ENCODE data around the gene CUX1. TPM values are rescaled to one million over a fixed set of nuclear protein-coding genes. Genes with fewer than 3 reads are reported as not detected.
A peak's percentile ranks its signal among the peaks of the same experiment; 100 is the strongest.

CUX1 gene
- total RNA-seq, 2 donors from 2014 or later: 12.0 to 13.8 TPM

DNA sequence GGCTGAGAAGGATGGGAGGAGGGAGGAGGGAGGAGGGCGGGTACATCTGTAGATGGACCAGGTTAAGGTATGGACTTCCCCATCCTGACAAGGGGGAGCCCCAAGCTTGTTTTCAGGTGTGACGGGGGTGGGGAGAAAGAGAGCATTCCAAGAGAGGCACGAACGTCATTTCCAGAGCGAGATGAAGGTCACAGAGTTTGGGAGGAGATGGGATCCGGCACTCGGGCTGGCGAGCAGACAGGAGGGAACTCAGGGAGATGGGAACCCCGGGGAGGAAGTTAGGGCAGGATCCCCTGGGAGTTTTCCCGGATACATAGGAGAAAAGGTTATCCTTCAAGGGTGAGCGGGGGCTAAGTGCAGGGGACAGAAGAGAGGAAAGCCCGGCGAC, 118.8 kb downstream of the CUX1 start:
- H3K27me3 Mint-ChIP-seq: no peaks in the 10 kb centered on the region
- no peaks in the 10 kb centered on the region for H3K36me3 Mint-ChIP-seq (ENCODE audit: low read depth)
- peak; percentile 60 for ATAC-seq (replicated peaks)
- H3K27ac Mint-ChIP-seq: peak overlapping the region; percentile 31
- peaks cover 7% of the 10 kb centered on the region for H3K4me1 Mint-ChIP-seq
- H3K9me3 Mint-ChIP-seq: no peaks in the 10 kb centered on the region
- H3K4me3 Mint-ChIP-seq: no peak overlapping the region

DNA sequence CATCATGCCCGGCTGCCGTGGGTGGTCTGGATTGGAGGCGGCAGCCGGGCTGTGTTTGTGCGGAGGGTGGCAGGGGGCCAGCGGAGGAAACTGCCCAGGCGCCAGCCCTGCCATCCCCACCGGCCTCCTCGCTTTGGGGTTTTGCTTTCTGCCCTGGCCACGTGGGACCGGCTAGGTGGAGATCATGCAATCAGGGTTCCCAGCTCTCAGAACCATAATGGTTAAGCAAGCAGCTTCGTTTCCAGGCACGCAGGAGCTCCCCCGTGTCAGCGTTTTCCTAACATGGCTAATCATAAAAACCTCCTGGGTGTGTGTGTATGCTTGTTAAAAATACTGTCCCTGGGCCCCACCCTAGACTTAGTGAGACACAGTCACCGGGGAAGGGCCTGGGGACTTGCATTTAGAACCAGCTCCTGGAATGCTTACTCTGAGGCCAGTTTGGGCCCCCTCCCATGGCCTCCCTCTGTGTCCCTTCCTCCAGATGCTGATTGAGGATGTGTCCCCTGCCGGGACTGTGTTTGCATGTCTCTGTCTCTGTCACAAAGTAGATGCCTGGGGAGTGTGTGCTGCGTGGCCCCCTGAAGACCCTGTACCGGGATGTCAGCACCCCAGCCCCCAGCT, 119.3 kb downstream of the CUX1 start:
- no peak overlapping the region for H3K27ac Mint-ChIP-seq
- no peak for ATAC-seq (replicated peaks)
- no peaks in the 10 kb centered on the region for H3K36me3 Mint-ChIP-seq (ENCODE audit: low read depth)
- H3K4me3 Mint-ChIP-seq: no peak overlapping the region
- no peaks in the 10 kb centered on the region for H3K27me3 Mint-ChIP-seq
- no peaks in the 10 kb centered on the region for H3K9me3 Mint-ChIP-seq
- H3K4me1 Mint-ChIP-seq: peaks cover 7% of the 10 kb centered on the region

DNA sequence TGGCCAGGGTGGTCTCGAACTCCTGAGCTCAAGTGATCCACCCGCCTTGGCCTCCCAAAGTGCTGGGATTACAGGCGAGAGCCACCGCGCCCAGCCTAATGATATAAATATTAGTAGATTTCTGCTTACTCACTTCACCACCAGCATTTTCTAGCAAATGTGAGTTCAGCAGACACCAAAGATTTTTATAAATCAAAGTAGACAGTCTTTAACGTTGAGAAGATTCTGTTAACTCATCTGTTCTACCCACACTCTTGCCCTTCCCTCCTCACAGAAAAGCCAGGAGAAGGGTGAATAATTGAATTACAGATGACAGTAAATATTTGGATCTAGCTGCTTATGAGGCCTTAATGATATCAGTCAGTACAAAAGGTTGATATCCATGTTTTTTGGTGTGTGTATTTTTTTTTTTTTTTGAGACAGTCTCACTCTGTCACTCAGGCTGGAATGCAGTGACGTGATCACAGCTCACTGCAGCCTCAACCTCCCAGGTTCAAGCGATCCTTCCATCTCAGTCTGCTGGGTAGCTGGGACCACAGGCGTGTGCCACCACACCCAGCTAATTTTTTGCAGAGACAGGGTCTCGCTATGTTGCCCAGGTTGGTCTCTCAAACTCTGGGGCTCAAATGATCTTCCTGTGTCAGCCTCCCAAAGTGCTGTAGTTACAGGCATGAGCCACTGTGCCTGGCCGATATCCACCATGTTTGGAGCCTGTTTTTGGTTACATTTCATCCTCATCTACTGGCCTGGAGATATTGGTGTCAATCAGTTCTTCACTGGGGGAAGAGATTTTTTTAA, 120.5 kb downstream of the CUX1 start:
- no peaks in the 10 kb centered on the region for H3K9me3 Mint-ChIP-seq
- peaks cover 7% of the 10 kb centered on the region for H3K4me1 Mint-ChIP-seq
- no peak overlapping the region for H3K27ac Mint-ChIP-seq
- no peaks in the 10 kb centered on the region for H3K36me3 Mint-ChIP-seq (ENCODE audit: low read depth)
- H3K4me3 Mint-ChIP-seq: no peak overlapping the region
- no peaks in the 10 kb centered on the region for H3K27me3 Mint-ChIP-seq
- ATAC-seq (replicated peaks): no peak

DNA sequence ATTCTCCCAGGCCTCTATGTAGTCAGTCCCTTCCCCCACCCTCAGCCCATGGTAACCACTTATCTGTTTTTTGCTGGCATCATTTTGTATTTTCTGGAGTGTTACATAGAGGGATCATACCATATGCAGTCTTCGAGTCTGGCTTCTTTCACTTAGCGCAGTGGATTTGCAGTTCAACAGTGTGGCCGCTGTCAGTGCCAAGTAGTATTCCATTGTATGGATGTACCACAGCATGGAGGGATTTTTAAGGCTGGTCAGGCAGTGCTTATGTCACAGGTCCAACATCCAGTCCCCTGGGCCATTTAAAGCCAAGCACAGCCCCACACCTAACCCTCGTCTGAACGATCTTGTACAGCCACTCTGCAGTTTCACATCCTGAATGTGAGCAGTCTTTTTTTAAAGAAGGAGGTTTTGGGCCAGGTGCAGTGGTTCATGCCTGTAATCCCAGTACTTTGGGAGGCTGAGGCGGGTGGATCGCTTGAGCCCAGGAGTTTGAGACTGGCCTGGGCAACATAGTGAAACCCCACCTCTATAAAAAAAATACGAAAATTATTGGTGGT, 121.8 kb downstream of the CUX1 start:
- H3K36me3 Mint-ChIP-seq (ENCODE audit: low read depth): no peaks in the 10 kb centered on the region

DNA sequence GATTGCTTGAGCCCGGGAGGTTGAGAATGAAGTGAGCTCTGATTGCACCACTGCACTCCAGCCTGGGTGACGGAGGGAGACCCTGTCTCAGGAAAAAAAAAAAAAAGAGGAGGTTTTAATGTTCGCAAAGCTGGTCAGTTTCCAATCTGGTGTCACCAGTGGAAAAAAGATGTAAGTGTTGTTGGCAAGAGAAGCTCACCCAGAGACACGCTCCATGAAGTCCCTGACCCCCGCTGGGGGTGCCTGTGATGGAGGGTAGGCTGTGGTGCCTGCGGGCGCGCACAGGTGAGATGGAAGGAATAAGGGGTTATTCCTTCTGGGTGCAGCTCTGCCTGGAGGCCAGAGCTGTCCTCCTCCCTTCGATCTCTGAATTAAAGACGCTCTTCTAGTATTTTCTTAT, 122.7 kb downstream of the CUX1 start:
- no peak overlapping the region for H3K27ac Mint-ChIP-seq
- no peaks in the 10 kb centered on the region for H3K27me3 Mint-ChIP-seq
- no peaks in the 10 kb centered on the region for H3K36me3 Mint-ChIP-seq (ENCODE audit: low read depth)
- no peak overlapping the region for H3K4me3 Mint-ChIP-seq
- H3K9me3 Mint-ChIP-seq: no peaks in the 10 kb centered on the region
- ATAC-seq (replicated peaks): no peak
- H3K4me1 Mint-ChIP-seq: peaks cover 7% of the 10 kb centered on the region

More for the DNA sequence above, 121.8 kb downstream of the CUX1 start:
- H3K9me3 Mint-ChIP-seq: no peaks in the 10 kb centered on the region
- H3K27ac Mint-ChIP-seq: no peak overlapping the region
- H3K4me1 Mint-ChIP-seq: peaks cover 7% of the 10 kb centered on the region
- ATAC-seq (replicated peaks): no peak
- H3K27me3 Mint-ChIP-seq: no peaks in the 10 kb centered on the region
- H3K4me3 Mint-ChIP-seq: no peak overlapping the region

DNA sequence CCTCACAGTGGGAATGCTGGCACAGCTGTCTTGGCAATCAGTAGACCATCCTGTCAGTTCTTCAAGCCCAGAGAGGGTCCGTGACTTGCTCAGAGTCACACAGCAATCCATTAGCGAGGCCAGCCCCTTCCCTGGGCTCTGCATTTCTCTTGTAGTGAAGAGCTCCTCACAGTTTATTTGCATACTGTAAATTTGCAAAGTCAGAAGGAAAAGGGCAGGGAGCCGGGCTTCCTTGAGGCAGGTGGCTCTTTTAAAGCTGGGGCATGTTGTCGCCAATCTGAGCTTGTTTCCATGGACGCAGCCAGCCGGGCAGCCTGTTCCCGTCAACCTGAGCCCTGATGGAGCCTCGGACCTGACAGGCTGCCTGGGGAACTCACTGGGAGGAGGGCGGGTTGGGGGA, 123.4 kb downstream of the CUX1 start:
- H3K27ac Mint-ChIP-seq: no peak overlapping the region
- peaks cover 8% of the 10 kb centered on the region for H3K4me1 Mint-ChIP-seq
- no peaks in the 10 kb centered on the region for H3K9me3 Mint-ChIP-seq
- no peaks in the 10 kb centered on the region for H3K27me3 Mint-ChIP-seq
- no peak overlapping the region for H3K4me3 Mint-ChIP-seq
- no peak for ATAC-seq (replicated peaks)
- no peaks in the 10 kb centered on the region for H3K36me3 Mint-ChIP-seq (ENCODE audit: low read depth)

DNA sequence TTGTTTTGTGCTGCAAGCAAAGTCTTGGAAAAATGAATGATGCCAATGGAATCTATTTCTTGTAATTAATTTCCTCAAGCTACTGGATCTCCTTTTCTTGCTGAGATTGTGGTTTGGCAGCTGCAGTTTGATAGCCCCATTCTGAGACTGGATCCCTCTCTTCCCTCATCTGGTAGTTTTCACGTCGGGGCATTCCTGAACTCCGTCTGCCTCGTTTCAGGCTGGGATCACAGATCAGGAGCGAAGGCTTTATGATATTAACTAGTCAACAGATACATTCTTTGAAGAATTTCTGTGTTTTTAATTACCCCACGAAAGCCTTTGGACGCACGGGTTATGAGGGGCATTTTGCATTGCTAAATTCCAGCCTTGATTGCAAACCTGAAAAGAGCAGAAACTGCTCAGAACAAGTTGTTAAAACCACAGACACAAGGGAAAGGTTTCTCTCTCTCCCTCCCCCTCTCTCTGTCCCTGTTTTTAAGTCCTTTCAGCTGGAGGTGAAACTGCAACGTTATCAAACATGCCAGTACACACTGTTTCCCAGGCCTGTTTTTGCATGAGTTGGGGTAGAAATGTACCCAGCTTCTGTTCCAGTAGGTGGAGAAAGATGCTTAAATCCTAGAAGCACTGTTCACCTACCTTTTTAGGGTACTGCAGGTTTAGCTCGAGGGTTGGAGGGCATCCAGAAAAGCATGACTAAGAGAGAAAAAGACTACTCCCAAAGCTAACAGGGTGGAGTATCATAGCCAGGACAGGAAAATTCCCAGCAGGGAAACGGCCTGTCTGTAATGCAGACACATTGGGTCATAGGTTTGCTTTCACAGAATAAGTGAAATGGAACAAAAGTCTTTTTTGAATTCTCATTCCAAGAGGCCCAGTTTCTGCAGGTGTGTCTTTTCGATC, 124.3 kb downstream of the CUX1 start:
- no peaks in the 10 kb centered on the region for H3K27me3 Mint-ChIP-seq
- no peak overlapping the region for H3K4me3 Mint-ChIP-seq
- H3K4me1 Mint-ChIP-seq: peaks cover 6% of the 10 kb centered on the region
- ATAC-seq (replicated peaks): no peak
- H3K9me3 Mint-ChIP-seq: no peaks in the 10 kb centered on the region
- no peaks in the 10 kb centered on the region for H3K36me3 Mint-ChIP-seq (ENCODE audit: low read depth)
- H3K27ac Mint-ChIP-seq: no peak overlapping the region

DNA sequence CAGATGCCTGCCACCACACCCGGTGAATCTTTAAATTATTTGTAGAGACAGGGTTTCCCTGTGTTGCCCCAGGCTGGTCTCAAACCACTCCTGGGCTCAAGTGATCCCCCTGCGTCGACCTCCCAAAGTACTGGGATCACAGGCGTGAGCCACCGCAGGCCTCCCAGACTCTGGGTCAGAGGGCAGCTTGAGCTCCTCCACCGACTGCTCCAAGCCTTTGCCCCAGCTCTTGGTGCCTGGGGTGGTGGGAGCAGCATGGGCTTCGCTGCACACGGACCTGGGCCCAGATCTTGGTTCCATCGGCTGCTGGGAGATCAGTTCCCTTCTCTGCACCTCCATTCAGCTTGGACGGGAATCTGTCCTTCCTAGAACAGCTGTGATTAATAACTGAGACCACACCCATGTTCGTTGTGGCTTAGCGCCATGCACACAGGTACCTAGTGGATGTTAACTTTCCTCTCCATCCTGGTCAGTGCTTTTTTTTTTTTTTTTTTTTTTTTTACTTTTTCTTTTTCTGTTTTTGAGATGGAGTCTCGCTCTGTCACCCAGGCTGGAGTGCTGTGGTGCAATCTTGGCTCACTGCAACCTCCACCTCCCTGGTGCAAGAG, 125.3 kb downstream of the CUX1 start:
- no peaks in the 10 kb centered on the region for H3K36me3 Mint-ChIP-seq (ENCODE audit: low read depth)
- no peaks in the 10 kb centered on the region for H3K27me3 Mint-ChIP-seq
- ATAC-seq (replicated peaks): no peak
- H3K9me3 Mint-ChIP-seq: no peaks in the 10 kb centered on the region
- no peak overlapping the region for H3K27ac Mint-ChIP-seq
- H3K4me1 Mint-ChIP-seq: peaks cover 6% of the 10 kb centered on the region
- H3K4me3 Mint-ChIP-seq: no peak overlapping the region

DNA sequence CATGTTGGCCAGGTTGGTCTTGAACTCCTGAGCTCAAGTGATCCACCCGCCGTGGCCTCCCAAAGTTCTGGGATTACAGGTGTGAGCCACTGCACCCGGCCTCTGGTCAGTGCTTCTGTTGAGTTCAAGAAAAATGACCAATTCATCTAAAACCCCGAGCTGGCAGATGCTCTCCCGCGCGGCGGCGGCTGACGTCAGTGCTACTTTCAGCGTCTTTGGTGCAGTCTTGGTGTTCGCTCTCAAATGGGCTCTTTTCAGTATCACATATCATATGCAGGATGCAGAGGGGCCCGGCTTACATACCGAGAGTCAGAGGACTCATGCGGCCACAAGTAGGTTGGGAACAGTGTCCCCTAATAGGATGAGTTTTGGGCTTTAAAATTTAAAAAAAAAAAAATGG, 125.9 kb downstream of the CUX1 start:
- no peaks in the 10 kb centered on the region for H3K9me3 Mint-ChIP-seq
- H3K36me3 Mint-ChIP-seq (ENCODE audit: low read depth): no peaks in the 10 kb centered on the region
- H3K27me3 Mint-ChIP-seq: no peaks in the 10 kb centered on the region
- ATAC-seq (replicated peaks): no peak
- no peak overlapping the region for H3K4me3 Mint-ChIP-seq
- no peak overlapping the region for H3K27ac Mint-ChIP-seq
- H3K4me1 Mint-ChIP-seq: peaks cover 6% of the 10 kb centered on the region

DNA sequence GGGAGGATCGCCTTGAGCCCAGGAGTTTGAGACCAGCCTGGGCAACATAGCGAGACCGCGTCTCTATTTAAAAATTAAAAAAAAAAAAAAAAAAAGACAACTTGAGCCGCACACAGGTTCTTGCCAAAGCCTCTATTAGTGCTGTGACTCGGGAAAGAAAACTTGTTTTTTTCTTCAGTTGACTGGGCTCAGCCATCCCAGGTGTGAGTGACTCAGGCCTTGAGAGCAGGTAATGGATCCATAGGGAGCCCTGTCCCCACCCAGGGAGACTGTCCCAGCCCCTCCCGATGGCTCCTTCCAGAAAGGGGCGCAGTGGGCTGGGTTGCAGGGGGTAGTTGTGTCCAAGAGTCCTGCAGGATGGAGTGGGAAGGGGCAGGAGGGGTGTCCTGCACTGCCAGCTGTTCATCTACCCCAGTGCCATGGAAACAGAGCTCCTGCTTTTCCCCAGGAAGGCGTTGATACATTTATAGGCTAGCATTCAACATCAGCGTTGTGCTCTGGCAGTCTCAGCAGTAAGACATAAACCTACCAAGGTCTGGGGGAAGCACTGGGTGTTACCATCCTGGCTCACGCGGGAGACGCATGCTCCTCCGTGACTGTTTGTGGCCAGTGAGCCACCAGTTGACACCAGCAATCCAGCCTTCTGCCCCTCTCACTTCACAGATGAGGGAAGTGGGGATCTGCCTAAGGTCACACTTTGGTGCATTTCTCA, 126.6 kb downstream of the CUX1 start:
- H3K27me3 Mint-ChIP-seq: no peaks in the 10 kb centered on the region
- H3K4me3 Mint-ChIP-seq: no peak overlapping the region
- no peaks in the 10 kb centered on the region for H3K9me3 Mint-ChIP-seq
- ATAC-seq (replicated peaks): no peak
- no peaks in the 10 kb centered on the region for H3K36me3 Mint-ChIP-seq (ENCODE audit: low read depth)
- H3K4me1 Mint-ChIP-seq: peaks cover 6% of the 10 kb centered on the region
- H3K27ac Mint-ChIP-seq: no peak overlapping the region

DNA sequence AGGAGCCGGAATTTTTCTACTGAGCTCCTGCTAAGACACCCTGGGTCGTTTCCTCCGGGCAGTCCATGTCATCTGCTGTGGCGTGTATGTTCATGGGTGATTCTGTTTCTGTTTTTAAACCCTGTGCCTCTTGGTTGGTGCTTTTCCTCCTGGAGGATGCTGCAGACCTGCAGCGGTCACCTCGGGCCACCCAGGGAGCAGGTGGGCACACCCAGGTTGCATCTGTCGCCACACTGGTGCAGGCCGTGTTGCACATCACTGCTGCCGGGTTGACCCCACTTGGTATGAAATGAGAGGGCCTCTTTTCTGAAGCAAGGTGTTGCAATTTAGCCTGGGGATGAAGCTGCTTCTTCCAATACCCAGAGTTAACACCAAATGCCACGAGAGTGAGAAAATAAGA, 127.2 kb downstream of the CUX1 start:
- no peak overlapping the region for H3K27ac Mint-ChIP-seq
- no peak overlapping the region for H3K4me3 Mint-ChIP-seq
- ATAC-seq (replicated peaks): no peak
- H3K4me1 Mint-ChIP-seq: peaks cover 6% of the 10 kb centered on the region
- no peaks in the 10 kb centered on the region for H3K9me3 Mint-ChIP-seq
- H3K27me3 Mint-ChIP-seq: no peaks in the 10 kb centered on the region
- no peaks in the 10 kb centered on the region for H3K36me3 Mint-ChIP-seq (ENCODE audit: low read depth)

DNA sequence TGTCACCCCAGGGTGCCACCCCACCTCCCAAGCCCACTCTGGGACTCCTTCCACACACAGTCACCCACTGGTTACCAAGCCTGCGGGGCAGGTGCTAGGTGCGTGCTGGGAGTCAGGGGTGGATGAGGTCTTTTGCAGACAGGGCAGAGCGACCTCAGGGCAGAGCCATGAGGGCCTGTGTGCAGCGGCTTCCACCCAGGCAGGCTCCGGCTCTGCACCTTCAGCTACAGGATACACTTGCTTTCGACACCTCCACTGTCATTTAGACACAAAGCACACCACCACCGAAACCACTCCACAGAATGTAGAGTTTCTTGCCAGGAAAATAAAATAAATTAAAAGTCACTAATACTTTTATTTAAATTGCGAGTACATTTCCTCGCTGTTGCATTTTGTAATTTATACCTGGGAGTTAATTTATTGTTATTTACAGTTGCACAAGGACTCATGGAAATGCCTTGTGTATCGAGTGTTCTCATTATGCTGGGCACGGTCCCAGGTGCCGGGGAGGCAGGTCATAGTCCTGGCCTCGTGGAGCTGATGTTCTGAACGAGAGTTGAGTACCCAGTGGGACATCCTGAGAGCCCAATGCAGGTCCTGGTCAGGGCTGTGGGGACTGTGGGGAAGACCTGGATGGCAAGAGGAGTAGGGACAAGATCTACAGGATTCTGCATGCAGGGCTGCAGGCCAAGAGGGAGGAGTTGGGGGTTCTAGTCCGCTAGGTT, 127.8 kb downstream of the CUX1 start:
- Mint-ChIP-seq H3K27me3 (no peaks in the 10 kb centered on the region), H3K36me3 (ENCODE audit: low read depth) (no peaks in the 10 kb centered on the region), H3K4me1 (peaks cover 6% of the 10 kb centered on the region), H3K4me3 (no peak overlapping the region), H3K9me3 (no peaks in the 10 kb centered on the region), H3K27ac (peak overlapping the region; percentile 71)
- no peak for ATAC-seq (replicated peaks)

DNA sequence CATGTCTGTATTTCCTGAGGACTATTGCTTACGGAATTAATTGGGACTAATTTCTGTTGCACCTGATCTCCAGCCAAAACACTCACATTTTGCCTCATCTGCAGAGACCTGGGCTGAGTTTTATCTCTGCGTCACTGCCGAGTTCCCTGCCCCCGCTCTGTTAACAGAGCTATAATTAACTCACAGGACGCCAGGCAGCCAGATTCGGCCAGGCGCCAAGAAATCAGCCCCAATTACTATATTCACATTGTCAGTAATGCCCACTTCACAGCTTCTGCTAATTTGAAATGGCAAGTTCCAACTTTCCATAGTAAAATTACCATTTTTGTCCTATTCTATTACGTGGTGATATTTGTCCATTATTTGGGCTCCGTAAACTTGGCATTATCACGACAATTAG, 130.5 kb downstream of the CUX1 start:
- Mint-ChIP-seq H3K36me3 (ENCODE audit: low read depth) (peaks cover 1% of the 10 kb centered on the region), H3K4me1 (peaks cover 6% of the 10 kb centered on the region), H3K9me3 (no peaks in the 10 kb centered on the region), H3K27me3 (no peaks in the 10 kb centered on the region), H3K4me3 (no peak overlapping the region), H3K27ac (no peak overlapping the region)
- ATAC-seq (replicated peaks): no peak

All from activated T-helper 17 cell treated with anti-CD3 and anti-CD28 coated beads, Interleukin-2, amount 50 U/mL, for 72 hours (primary cell).